ENCODE measurements around the gene PCSK6. TPM values are rescaled to one million over a fixed set of nuclear protein-coding genes. Genes with fewer than 3 reads are reported as not detected.

Gene PCSK6
- total RNA-seq, 4 donors from 2014 or later: 1.4 to 12.8 (median 6.9) TPM

GRCh38 chr15:101320501-101321052 lies 168.9 kb downstream of the PCSK6 start:
- Histone ChIP-seq H3K36me3 (no peaks in the 10 kb centered on the region), H3K4me1 (no peaks in the 10 kb centered on the region), H3K9me3 (no peaks in the 10 kb centered on the region), H3K27me3 (no peaks in the 10 kb centered on the region), H3K4me3 (no peak overlapping the region), H3K27ac (no peak overlapping the region)
- TF ChIP-seq CTCF (IDR thresholded peaks at IDR 0.05) (no peak), POLR2A (IDR thresholded peaks at IDR 0.05) (no peak)
- no peak for DNase-seq
- intact Hi-C loops (cut with DNase I; ENCODE audit: low total_unique reads): no loop called here

- intact Hi-C loops (cut with DNase I; ENCODE audit: low total_unique reads): no loop called here
- Histone ChIP-seq H3K27ac (no peak overlapping the region), H3K36me3 (no peaks in the 10 kb centered on the region), H3K27me3 (no peaks in the 10 kb centered on the region), H3K4me3 (no peak overlapping the region), H3K9me3 (no peaks in the 10 kb centered on the region), H3K4me1 (no peaks in the 10 kb centered on the region)
- no peak for TF ChIP-seq CTCF (IDR thresholded peaks at IDR 0.05)
- no peak for TF ChIP-seq POLR2A (IDR thresholded peaks at IDR 0.05)
- DNase-seq: no peak
Measured at GRCh38 chr15:101318839-101319238, 170.7 kb downstream of the PCSK6 start.

- Histone ChIP-seq H3K36me3 (no peaks in the 10 kb centered on the region), H3K27ac (no peak overlapping the region), H3K9me3 (no peaks in the 10 kb centered on the region), H3K4me1 (no peaks in the 10 kb centered on the region), H3K27me3 (no peaks in the 10 kb centered on the region), H3K4me3 (no peak overlapping the region)
- TF ChIP-seq CTCF (IDR thresholded peaks at IDR 0.05) (no peak), POLR2A (IDR thresholded peaks at IDR 0.05) (no peak)
- intact Hi-C loops (cut with DNase I; ENCODE audit: low total_unique reads): no loop called here
- peak in 1 of 2 donors; percentile 3 for DNase-seq
Measured at GRCh38 chr15:101318147-101318819, 171.2 kb downstream of the PCSK6 start.

DNA sequence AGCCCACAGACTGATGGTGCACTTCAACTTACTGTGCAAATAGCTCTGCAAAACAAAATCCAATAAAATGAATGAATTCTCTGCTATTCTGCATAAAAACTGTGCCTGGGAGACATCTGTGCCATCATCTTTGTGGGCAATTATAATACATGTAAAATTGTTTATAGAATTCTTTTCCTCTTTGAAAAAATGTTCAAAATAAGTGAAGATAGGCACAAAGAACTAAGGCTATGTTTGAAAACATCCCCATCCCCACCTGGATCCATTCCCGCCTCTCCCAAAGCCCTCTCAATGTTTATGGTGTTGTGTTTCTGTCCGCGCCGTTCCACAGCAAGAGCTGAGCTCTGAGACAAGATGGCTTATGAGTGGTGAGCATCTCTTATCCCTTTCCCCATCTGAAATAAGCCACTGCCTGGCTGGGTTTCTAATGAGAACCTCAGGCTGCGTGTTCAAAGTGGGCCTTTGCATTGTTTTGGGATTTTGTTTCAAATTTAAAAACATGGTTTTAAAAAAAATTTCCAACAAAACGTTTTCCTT lies 172.1 kb downstream of the PCSK6 start:
- TF ChIP-seq POLR2A (IDR thresholded peaks at IDR 0.05) (no peak), CTCF (IDR thresholded peaks at IDR 0.05) (no peak)
- Histone ChIP-seq H3K9me3 (no peaks in the 10 kb centered on the region), H3K4me3 (no peak overlapping the region), H3K4me1 (no peaks in the 10 kb centered on the region), H3K27ac (no peak overlapping the region), H3K27me3 (no peaks in the 10 kb centered on the region), H3K36me3 (no peaks in the 10 kb centered on the region)
- intact Hi-C loops (cut with DNase I; ENCODE audit: low total_unique reads): no loop called here
- no peak for DNase-seq

- intact Hi-C loops (cut with DNase I; ENCODE audit: low total_unique reads): no loop called here
- no peaks in the 10 kb centered on the region for H3K27me3 ChIP-seq
- no peak overlapping the region for H3K27ac ChIP-seq
- no peak for DNase-seq
- H3K36me3 ChIP-seq: no peaks in the 10 kb centered on the region
- no peak overlapping the region for H3K4me3 ChIP-seq
- H3K4me1 ChIP-seq: no peaks in the 10 kb centered on the region
- no peak for TF ChIP-seq CTCF (IDR thresholded peaks at IDR 0.05)
- TF ChIP-seq POLR2A (IDR thresholded peaks at IDR 0.05): no peak
- H3K9me3 ChIP-seq: no peaks in the 10 kb centered on the region
Measured at GRCh38 chr15:101316529-101316928, 173.0 kb downstream of the PCSK6 start.

All from uterus (tissue), 4 donors.